ENCODE data around the gene LTBP1. TPM values are rescaled to one million over a fixed set of nuclear protein-coding genes. Genes with fewer than 3 reads are reported as not detected.

The LTBP1 gene
- total RNA-seq, 1 experiment from 2014 or later: 28.5 TPM

DNA sequence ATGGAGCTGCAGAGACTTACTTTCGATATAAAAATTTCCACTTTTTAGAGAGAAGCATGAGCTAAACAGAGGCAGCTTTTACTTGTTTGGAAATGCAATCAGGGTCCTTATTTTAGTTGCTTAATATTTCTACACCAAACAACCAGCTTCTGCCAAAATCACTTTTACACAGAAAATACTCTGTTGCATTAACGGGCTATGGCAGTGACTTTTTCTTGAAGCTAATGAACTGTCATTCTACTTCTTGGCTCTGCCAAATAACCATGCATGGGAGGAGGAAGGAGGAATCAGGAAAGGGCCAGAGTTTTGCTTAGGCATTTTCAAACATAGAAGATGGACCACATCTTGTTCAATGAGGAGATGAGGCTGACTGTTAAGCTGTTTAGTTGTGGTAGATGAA, 23.6 kb upstream of the LTBP1 start:
- no peak overlapping the region for H4K91ac ChIP-seq (ENCODE audit: insufficient read length, low read depth, low read length)
- peaks cover 12 to 14% of the 10 kb centered on the region in 2 experiments for H3K4me1 Mint-ChIP-seq
- peaks cover 3% of the 10 kb centered on the region for H3K27me3 Mint-ChIP-seq (ENCODE audit: low read depth)
- H3K79me1 ChIP-seq (ENCODE audit: insufficient read depth, low read depth, low read length, poor library complexity, severe bottlenecking): no peaks in the 10 kb centered on the region
- H3K79me2 ChIP-seq (ENCODE audit: insufficient read depth, low read length): no peaks in the 10 kb centered on the region
- no peak overlapping the region for H4K8ac ChIP-seq (replicated peaks; ENCODE audit: insufficient read length, low read depth, low read length)
- no peak overlapping the region for H3K9ac ChIP-seq (ENCODE audit: extremely low read depth, insufficient read length, low read length)
- H4K20me1 ChIP-seq (ENCODE audit: control insufficient read depth, insufficient read depth, insufficient read length): no peaks in the 10 kb centered on the region
- H3K23ac ChIP-seq (ENCODE audit: insufficient read length, low read depth, low read length): no peak overlapping the region
- no peak overlapping the region for H3K4ac ChIP-seq (ENCODE audit: low read depth, low read length)
- peaks cover 0 to 7% (median 0%) of the 10 kb centered on the region in 3 experiments; a peak in 3 of 7 replicates for H3K36me3 Mint-ChIP-seq (ENCODE audit: insufficient read depth in 1 of 3, low read depth in 3 of 3)
- no peak overlapping the region for H3K27ac Mint-ChIP-seq
- H2BK12ac ChIP-seq (ENCODE audit: insufficient read length, low read depth, low read length): no peak overlapping the region
- TF ChIP-seq, protein P1, sequence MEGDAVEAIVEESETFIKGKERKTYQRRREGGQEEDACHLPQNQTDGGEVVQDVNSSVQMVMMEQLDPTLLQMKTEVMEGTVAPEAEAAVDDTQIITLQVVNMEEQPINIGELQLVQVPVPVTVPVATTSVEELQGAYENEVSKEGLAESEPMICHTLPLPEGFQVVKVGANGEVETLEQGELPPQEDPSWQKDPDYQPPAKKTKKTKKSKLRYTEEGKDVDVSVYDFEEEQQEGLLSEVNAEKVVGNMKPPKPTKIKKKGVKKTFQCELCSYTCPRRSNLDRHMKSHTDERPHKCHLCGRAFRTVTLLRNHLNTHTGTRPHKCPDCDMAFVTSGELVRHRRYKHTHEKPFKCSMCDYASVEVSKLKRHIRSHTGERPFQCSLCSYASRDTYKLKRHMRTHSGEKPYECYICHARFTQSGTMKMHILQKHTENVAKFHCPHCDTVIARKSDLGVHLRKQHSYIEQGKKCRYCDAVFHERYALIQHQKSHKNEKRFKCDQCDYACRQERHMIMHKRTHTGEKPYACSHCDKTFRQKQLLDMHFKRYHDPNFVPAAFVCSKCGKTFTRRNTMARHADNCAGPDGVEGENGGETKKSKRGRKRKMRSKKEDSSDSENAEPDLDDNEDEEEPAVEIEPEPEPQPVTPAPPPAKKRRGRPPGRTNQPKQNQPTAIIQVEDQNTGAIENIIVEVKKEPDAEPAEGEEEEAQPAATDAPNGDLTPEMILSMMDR (conservative IDR thresholded peaks at IDR 0.05): no peak
- H3K27me3 ChIP-seq (ENCODE audit: insufficient read depth, low read length): no peaks in the 10 kb centered on the region
- no peak for DNase-seq
- no peaks in the 10 kb centered on the region for H3K23me2 ChIP-seq (ENCODE audit: insufficient read length, low read depth, low read length, poor library complexity, severe bottlenecking)
- no peak overlapping the region for H3K27ac ChIP-seq (ENCODE audit: insufficient read length, low read depth, low read length)
- H3K18ac ChIP-seq (ENCODE audit: insufficient read length, low read depth, low read length): no peak overlapping the region
- no peak overlapping the region for H3K56ac ChIP-seq (ENCODE audit: insufficient read length, low read depth, low read length)
- H4K5ac ChIP-seq (ENCODE audit: insufficient read length, low read depth, low read length): no peak overlapping the region
- H3K4me3 Mint-ChIP-seq: no peak overlapping the region
- no peak overlapping the region for H3K14ac ChIP-seq (ENCODE audit: insufficient read depth, low read length)
- no peak overlapping the region for H2BK120ac ChIP-seq (ENCODE audit: low read depth, low read length, poor library complexity, severe bottlenecking)
- no CpG with 5 or more reads among the region's 2 CpGs for WGBS (ENCODE audit: extremely low coverage, insufficient read length, low lambda C conversion rate)
- H2AK5ac ChIP-seq (ENCODE audit: insufficient read length, low read length): no peak overlapping the region
- H3T11ph ChIP-seq (ENCODE audit: low read length): no peak overlapping the region
- peaks cover 3% of the 10 kb centered on the region; the same call in 1 of the 2 replicates for H3K4me1 ChIP-seq (ENCODE audit: insufficient read depth, low read length)
- peaks cover 0 to 3% of the 10 kb centered on the region in 2 experiments; a peak in 2 of 5 replicates for H3K9me3 Mint-ChIP-seq
- no peak overlapping the region for H2AFZ ChIP-seq (ENCODE audit: low read length)
- no peak overlapping the region for H2BK15ac ChIP-seq (ENCODE audit: low read depth, low read length)
- no peaks in the 10 kb centered on the region for H3K9me3 ChIP-seq (ENCODE audit: control insufficient read depth, low read depth, low read length)
- no peak overlapping the region for H2BK20ac ChIP-seq (ENCODE audit: low read depth, low read length, poor library complexity, severe bottlenecking)
- H3K4me2 ChIP-seq (ENCODE audit: insufficient read depth, insufficient read length, low read length): no peak overlapping the region
- H2BK5ac ChIP-seq (ENCODE audit: insufficient read length, low read length): no peak overlapping the region
